NCI-H2081 treated with DMSO at 0.1 percent for 48 hours (cell line): ENCODE measurements around the gene KRTAP20-2.

Source experiments
- DNase-seq: peaks from one replicate; lab custom pipeline; 2025; lab: John Stamatoyannopoulos, UW

The KRTAP20-2 gene

DNA sequence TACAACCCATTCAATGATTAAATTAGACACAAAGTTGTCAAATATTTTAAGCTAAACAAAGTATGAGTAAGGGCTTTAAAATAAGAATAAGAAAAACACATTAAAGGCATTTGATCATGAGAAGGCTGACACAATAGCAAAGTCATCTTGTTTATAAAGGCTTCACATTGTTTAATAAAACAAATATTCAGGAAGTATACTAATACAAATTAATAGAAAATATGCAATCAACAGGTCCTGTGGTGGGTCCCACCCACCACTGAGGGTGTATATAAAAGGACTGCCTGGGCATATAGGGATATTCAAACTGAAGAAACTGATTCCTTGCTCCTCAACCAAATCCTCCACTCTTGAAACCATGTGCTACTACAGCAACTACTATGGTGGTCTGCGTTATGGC, at the start of gene KRTAP20-2:
Gene KRTAP20-2, plus strand, starts transcription at position 301 of the 400 bp plus-strand sequence. Its CDS starts 58 bp downstream, at position 359.
- no peak for DNase-seq

DNA sequence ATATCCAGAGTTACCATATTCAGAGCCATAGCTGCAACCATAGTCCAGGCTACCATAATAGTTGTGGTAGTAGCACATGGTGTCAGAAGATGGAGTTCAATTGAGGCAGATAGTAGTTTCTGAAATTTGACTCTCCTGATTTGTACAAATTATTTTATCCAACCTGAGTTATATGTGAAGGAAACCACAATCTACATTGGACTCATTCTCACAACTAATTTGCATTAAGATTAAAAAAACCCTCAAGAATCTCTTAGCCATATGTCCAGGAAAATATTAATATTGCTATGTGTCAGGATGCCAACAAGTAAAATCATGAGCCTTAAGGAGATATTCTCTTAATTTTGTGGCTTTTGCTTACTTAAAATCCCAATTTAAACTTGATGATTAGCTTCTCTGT, 44.7 kb upstream of the KRTAP20-2 start, which contains the start of gene KRTAP22-2:
Gene KRTAP22-2, minus strand, starts transcription at position 101 of the 400 bp plus-strand sequence.
- no peak for DNase-seq

DNA sequence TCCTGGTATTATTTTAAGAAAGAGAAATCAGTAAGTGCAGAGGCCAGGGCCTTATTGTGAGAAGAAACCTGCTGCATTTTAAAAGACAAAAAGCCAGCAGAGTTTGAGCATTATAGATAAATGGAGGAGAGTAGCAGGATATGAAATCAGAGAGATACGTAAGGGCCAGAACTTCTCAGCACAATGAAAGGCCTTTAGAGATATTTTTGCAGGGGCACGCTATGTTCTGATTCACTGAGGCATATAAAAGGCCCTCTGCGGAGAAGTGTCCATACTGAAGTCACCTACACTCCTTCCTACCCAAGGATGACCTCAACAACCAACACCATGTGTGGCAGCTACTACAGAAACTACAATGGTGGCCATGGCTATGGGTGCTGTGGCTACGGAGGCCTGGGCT, 42.9 kb upstream of the KRTAP20-2 start, which contains the start of gene KRTAP6-3:
Gene KRTAP6-3, plus strand, starts transcription at position 301 of the 400 bp plus-strand sequence. Its CDS starts 6 bp downstream, at position 307.
- DNase-seq: no peak

DNA sequence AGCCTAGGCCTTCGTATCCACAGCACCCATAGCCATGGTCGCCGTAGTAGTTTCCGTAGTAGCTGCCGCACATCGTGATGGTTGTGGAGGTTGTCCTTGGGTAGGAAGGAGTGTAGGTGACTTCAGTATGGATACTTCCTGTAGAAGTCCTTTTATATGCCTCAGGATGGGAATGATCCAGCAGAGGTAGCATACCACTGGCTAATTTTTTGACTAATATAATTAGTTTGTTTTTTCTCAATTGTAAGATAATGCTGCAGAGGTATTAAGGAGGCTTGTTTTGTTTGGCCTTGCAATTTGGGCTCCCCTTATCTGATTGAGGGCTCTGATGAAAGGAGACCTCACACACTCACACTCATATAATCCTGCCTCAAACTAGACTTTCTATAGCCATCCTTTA, 36.2 kb upstream of the KRTAP20-2 start, which contains the start of gene KRTAP6-2:
Gene KRTAP6-2, minus strand, starts transcription at position 101 of the 400 bp plus-strand sequence. Its CDS starts 28 bp downstream, at position 73.
- DNase-seq: no peak

DNA sequence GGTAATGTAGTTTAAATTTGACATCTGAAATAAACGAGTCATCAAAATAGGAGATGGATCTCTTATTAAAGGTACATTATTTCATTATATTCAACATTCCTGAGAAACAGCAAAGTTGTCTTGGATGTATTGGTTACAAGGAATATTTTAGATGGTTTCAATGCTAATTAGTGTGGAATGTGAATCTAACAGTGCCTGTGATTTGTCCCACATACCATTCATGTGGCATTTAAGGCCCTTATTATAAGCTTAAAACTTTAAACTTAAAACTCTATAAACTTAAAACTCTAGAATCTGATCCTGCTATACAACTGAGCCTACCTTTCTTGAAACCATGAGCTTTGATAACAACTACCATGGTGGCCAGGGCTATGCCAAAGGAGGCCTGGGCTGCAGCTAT, 34.2 kb upstream of the KRTAP20-2 start, which contains the start of gene KRTAP22-1:
Gene KRTAP22-1, plus strand, starts transcription at position 301 of the 400 bp plus-strand sequence.
- DNase-seq: no peak

DNA sequence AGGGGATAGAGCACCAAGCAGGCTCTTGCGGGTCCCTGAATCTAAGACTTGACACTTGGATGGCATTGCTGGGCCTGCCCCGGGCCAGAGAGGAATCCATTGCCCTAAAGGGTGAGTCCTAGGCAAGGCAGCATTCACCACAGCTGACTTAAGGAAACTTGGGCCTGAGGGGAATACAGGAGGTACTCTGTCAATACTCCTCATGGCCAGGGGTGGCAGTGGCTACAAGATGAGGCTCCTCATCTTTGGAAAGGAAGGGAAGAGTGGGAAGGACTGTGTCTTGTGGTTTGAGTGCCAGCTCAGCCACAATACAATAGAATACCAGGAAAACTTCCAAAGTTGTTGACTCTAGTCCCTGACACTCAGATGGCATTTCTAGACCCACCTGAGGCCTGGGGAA, 29.0 kb upstream of the KRTAP20-2 start:
- DNase-seq: no peak

DNA sequence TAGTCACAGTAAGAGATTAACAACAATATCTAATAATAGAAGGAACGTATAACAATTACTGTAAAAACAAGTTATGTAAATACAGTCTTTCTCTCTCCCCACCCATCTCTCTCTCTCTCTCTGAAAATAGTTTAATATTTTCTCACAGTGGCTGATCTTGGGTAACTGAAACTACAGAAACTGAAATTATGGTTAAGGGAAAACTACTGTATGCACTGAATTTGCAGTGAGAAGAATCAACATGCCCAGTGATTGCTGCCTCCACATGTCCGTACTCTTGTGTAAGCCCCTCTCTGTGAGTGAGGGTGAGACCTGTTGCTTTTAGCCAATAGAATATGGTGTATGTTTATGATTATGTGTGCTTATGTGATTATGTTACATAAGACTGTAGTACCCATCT, 22.9 kb upstream of the KRTAP20-2 start:
- DNase-seq: no peak

DNA sequence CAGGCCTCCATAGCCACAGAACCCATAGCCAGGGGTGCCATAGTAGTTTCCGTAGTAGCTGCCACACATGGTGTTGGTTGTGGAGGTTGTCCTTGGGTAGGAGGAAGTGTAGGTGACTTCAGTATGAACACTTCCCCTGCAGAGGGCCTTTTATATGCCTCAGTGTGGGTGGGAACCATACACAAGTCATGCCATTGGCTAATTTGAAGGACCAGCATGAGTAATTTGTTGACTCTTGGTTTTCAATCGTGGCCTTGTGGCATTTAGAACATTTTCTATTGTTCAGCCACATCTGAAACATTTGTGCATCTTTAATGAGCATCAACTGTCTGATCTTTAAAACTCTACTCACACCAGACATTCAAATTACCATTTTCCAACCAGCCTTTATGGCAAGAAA, 21.2 kb upstream of the KRTAP20-2 start, which contains the start of gene KRTAP6-1:
Gene KRTAP6-1, minus strand, starts transcription at position 95 of the 400 bp plus-strand sequence. Its CDS starts 26 bp downstream, at position 69.
- DNase-seq: no peak

DNA sequence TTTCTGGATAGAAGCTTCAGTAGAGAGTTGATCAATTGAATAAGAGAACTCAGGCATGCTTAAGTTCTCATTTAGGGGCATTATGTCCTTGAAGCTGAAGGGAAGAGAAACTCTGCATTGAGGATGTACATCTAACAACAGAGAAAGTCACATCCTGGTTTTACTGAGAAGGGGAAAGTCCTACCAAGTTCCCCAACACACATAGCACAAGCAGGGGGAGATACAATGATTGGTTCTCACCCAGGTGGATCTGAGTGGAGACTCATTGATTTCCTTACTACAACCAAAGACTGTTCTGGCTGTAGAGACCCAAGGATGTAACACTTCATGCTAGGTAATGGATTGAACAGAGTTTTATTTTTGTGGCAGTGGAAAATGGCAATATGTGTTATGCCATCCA, 19.8 kb upstream of the KRTAP20-2 start:
- no peak for DNase-seq

DNA sequence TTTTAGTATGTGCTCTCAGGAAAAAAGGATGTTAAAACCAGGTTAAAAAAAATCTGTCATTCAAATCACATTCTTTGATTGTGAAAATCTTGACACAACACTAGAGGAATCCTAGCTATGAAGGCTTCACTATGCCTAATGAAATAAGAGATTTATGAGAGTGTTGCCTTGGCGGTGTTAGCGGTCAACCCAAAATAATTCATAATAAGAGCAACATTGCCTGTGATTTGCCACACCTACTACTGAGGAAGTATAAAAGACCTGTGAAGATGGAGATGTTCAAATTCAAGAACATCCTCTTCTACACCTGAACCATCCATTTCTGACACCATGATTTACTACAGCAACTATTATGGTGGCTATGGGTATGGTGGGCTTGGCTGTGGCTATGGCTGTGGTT, 18.9 kb upstream of the KRTAP20-2 start, which contains the start of gene KRTAP20-1:
Gene KRTAP20-1, plus strand, starts transcription at position 301 of the 400 bp plus-strand sequence. Its CDS starts 30 bp downstream, at position 331.
- DNase-seq: no peak

DNA sequence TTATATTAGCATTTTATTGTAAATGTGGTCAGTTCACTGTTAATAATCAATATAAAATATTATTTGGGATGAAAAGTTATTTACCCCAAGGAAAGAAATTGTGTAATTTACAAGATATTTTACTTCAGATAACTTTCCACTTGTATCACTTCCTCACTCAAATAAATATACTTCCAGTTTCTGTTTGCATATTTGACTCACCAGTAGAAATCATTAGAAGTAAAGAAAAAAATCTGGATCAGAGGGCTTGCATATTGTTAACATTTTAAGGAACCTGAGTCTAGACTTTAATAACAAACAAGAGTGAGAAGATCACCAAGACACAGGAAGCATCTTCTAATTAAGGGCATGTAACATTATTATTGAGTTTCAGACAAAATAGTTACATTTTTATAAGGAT, 14.9 kb upstream of the KRTAP20-2 start:
- DNase-seq: no peak

DNA sequence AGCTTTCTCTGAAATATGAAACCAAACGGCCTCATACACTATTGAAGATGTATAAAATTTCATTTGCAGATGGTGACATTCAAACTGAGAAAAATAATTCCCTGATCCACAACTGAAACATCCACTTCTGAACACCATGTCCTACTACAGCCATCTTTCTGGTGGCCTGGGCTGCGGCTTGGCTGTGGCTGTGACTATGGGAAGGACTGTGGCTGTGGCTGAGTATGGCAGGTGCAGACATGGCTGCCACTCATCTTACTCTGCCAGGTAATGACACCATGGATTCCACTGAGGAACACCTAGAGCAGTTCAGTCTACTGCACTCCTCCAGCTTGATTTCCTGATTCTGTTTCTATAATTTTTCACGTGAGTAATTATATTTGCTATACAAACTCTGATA, 14.5 kb upstream of the KRTAP20-2 start, which contains the start of gene KRTAP20-4:
Gene KRTAP20-4, plus strand, starts transcription at position 106 of the 400 bp plus-strand sequence.
- DNase-seq: no peak

DNA sequence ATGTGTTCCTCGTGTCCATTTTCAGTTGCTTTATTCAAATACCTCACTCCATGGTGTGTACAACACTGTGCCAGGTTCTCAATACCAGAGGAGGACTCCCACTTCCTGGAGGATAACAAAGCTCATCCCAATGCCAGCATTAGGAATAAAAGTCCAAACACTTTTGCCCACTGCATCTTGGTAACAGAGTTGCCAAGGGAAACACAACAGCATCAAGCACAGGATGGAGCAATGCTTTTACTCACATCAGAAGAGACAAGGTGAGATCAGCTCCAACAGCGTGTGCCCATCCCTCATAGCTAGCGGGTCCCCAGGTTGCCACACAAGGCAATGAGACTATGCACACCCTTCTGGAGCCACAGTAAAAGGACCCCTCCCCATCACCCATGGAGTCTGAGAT, 11.6 kb upstream of the KRTAP20-2 start:
- DNase-seq: no peak

DNA sequence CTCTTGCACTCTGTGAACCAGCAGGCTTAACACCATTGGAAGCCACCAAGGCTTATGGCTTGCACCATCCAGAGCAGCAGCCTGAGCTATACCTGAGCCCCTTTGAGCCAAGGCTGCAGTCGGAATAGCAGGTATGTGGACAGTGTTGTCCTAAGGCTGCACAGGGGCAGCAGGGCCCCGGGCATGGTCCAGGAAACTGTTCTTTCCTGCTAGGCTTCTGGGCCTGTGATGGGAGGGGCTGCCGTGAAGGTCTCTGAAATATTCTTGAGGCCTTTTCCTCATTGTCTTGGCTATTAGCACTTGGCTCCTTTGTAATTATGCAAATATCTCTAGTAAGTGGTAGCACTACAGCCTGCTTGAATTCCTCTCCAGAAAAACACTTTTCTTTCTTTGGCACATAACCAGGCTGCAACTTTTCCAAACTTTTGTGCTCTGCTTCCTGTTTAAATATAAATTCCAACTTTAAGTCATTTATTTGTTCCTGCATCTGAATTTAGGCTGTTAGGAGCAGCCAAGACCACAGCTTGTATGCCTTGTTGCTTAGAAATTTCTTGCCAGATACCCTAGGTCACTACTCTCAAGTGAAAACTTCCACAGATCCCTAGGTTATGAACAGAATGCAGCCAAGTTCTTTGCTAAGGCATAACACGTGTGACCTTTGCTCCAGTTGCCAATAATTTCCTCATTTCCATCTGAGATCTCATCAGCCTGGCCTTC, 9.4 kb upstream of the KRTAP20-2 start:
- no peak for DNase-seq

DNA sequence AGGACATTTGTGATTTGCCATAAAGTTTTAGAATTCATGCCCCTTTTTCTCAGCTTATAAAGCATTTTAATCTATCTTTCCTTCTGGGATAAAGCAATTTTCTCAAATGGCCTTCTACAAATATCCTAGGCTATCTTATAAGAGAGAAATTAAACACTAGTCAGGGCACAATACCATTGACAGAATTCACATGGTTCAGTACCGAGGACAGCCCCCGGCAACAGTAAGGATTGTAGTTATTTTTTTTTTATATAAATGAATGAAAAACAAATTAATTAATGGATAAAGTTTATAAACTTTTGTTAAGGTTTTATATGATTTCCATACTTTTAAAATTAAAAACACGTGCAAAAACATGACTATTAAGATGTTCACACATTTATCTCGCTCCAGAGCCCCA, 6.9 kb upstream of the KRTAP20-2 start:
- no peak for DNase-seq

DNA sequence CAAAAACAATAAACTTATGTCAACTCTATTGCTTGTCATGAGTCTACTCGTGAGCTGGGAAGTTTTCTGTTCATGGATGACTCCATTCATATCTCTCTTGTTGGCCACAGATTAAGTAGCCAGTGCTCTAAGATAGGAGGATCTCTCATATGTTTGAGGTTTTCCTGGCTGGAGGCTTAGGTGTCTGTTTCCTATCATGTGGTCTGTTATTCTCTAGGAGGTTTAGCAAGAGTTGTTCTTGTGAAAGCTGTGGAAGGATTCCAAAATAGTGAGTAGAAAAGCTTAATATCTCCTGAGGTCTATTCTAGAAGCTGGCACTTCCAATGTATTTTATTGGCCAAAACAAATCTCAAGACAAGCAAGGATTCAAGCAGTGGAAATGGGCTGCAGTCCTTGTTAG, 5.8 kb upstream of the KRTAP20-2 start:
- no peak for DNase-seq

DNA sequence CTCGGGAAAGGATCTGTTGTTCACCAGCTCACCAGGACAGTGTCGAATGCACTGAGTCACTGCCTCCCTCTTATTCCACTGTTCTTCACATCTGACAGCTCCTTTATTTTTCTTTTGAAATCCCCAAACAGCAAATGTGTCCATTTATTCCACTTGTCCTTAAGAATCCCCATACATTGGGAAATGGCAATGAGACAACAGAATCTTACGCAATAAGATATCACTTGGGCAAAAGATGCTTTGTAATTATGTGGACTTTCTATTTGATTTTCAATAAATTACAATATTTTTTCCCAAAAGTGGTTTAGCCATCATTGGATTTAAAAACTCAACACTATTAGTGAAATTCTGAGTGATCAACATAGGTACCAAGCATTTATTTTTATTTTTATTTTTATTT, 3.7 kb downstream of the KRTAP20-2 start:
- DNase-seq: no peak

DNA sequence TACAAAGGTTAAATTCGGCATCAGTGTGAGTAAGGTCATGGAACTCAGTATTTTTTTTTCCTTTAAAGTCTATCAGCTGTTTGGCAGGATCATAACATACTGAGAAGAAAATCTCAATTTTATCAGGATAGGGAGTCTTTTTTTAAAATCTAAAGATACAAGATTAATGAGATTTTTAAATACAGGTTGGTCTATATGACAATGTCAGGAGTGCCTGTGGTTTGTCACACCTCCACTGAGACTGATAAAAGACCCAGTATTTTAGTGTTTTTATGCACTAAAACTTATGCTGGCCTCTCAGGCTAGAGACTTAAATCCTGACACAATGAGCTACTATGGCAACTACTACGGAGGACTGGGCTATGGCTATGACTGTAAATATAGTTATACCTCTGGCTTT, 7.6 kb downstream of the KRTAP20-2 start, which contains the start of gene KRTAP20-3:
Gene KRTAP20-3, plus strand, starts transcription at position 301 of the 400 bp plus-strand sequence.
- no peak for DNase-seq

DNA sequence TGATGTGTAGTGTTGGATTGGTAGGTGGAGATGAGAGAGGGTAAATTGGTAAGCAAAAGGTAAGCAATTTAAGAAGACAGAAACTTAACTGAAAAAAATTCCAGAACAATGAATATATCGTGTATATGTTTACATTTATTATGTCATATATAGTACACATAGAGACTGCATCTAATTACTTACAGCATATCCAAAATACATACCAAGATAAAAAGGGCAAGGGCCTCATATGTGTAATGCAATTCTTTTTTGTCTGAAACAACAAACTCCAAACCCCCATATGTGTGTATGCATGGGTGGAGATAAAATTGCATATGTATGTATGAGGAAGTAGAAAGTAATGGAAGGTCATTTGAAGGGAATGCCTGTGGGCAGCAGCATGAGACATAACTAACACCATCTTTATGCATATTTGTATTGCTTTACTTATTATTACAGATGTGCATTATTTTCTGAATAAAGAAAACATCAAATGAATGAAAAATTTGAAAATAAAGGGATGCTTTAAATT, 12.0 kb downstream of the KRTAP20-2 start:
- no peak for DNase-seq

DNA sequence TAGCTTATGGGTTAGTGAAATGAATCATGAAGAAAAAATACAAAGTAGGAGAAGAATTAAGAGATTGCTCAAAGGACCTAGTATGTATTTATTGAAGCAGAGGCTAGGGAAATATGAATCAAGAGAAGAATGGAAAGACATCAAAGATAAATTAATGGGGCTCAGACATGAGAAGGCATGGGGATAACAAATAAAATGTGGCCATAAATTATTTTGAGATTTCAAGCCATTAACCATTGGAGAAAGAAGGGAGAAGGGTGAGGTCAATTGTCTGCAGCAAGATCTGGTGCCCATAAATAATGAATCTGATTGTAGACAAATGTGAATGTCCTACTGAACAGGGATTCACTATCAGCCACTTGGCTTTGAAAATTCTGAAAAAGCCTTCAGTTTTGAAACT, 17.9 kb downstream of the KRTAP20-2 start:
- no peak for DNase-seq

DNA sequence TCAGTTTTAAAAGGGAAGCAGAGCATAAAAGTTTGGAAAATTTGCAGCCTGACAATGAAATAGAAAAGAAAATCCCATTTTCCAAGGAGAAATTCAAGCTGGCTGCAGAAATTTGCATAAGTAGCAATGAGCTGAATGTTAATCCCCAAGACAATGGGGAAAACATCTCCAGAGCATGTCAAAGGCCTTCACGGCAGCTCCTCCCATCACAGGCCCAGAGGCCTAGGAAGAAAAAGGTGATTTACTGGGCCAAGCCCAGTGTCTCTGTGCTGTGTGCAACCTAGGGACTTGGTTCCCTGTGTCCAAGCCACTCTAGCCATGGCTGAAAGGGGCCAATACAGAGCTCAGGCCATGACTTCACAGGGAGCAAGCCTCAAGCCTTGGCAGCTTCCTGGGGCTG, 33.8 kb downstream of the KRTAP20-2 start:
- DNase-seq: no peak

DNA sequence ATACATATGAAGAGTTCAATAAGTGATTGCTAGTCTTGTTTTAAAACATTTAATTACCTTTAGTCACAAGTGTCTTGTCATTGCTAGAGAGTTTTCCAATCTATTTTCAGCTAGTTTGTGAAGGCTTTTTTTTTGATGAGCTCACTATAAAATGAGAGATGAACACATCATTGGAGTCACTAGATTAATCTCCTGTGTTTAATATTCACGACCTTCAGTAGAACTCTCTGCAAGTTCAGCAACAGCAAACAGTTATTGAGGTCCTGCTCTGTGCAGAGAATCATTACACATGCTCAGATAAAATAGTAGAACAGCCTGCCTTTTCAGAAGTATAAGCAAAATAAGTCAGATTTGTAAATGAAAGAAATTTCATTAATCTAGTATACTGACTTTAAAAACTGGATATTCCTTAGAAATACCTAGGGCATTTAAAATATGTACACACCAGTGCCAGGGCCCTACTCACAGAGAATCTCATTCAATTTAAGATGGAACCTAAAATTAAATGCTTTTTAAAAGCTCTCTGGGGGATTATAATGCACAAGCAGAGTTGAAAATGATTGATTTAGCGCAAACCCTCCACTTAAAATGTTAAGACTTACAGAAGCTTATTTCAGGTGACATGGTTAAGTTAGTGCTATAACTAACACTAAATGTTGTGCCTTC, 38.1 kb downstream of the KRTAP20-2 start:
- DNase-seq: no peak
